Measurements from ENCODE around the gene GABRR2. TPM values are rescaled to one million over a fixed set of nuclear protein-coding genes. Genes with fewer than 3 reads are reported as not detected.
A peak's percentile ranks its signal among the peaks of the same experiment; 100 is the strongest.

Gene GABRR2
- total RNA-seq, 2 experiments from 2014 or later = 0.30 to 0.77 TPM

GRCh38 chr6:89284081-89284480 lies 31.0 kb downstream of the GABRR2 start:
- no peak overlapping the region for H3K27ac Mint-ChIP-seq
- H3K27me3 Mint-ChIP-seq = no peaks in the 10 kb centered on the region
- no peak for DNase-seq
- no peaks in the 10 kb centered on the region for H3K9me3 Mint-ChIP-seq
- H3K4me3 Mint-ChIP-seq = no peak overlapping the region
- peaks cover 5% of the 10 kb centered on the region for H3K4me1 Mint-ChIP-seq
- H3K36me3 Mint-ChIP-seq (ENCODE audit: low read depth) = no peaks in the 10 kb centered on the region
- ChIA-PET POLR2A (no interaction called here), CTCF (interaction anchor here (0.5 to 1.1 kb wide), 2 partner anchors 161 to 183 kb away, joined by 3 read pairs; no protein-coding TSS in a partner anchor)

GRCh38 chr6:89282749-89283148 lies 32.4 kb downstream of the GABRR2 start:
- ChIA-PET POLR2A (no interaction called here), CTCF (interaction anchor here (0.5 kb wide), 1 partner anchor 328 kb away, joined by 3 read pairs; no protein-coding TSS in a partner anchor)
- H3K9me3 Mint-ChIP-seq = no peaks in the 10 kb centered on the region
- no peak overlapping the region for H3K4me3 Mint-ChIP-seq
- no peak overlapping the region for H3K27ac Mint-ChIP-seq
- H3K27me3 Mint-ChIP-seq = no peaks in the 10 kb centered on the region
- H3K4me1 Mint-ChIP-seq = peaks cover 3% of the 10 kb centered on the region
- no peaks in the 10 kb centered on the region for H3K36me3 Mint-ChIP-seq (ENCODE audit: low read depth)
- DNase-seq = no peak

GRCh38 chr6:89281779-89282246 lies 33.3 kb downstream of the GABRR2 start:
- Mint-ChIP-seq H3K36me3 (ENCODE audit: low read depth) (no peaks in the 10 kb centered on the region), H3K27ac (no peak overlapping the region), H3K4me1 (peaks cover 2% of the 10 kb centered on the region), H3K9me3 (no peaks in the 10 kb centered on the region), H3K27me3 (peaks cover 3% of the 10 kb centered on the region), H3K4me3 (no peak overlapping the region)
- ChIA-PET CTCF (no interaction called here), POLR2A (no interaction called here)
- DNase-seq = peak; percentile 52

GRCh38 chr6:89278956-89279355 lies 36.1 kb downstream of the GABRR2 start:
- POLR2A ChIA-PET = no interaction called here
- Mint-ChIP-seq H3K4me1 (peaks cover 2% of the 10 kb centered on the region), H3K9me3 (no peaks in the 10 kb centered on the region), H3K36me3 (ENCODE audit: low read depth) (no peaks in the 10 kb centered on the region), H3K27ac (no peak overlapping the region), H3K4me3 (no peak overlapping the region), H3K27me3 (peaks cover 3% of the 10 kb centered on the region)
- no peak for DNase-seq
- CTCF ChIA-PET = interaction anchor here (1.1 kb wide), 1 partner anchor 15 kb away, joined by 3 read pairs; no protein-coding TSS in a partner anchor

DNA sequence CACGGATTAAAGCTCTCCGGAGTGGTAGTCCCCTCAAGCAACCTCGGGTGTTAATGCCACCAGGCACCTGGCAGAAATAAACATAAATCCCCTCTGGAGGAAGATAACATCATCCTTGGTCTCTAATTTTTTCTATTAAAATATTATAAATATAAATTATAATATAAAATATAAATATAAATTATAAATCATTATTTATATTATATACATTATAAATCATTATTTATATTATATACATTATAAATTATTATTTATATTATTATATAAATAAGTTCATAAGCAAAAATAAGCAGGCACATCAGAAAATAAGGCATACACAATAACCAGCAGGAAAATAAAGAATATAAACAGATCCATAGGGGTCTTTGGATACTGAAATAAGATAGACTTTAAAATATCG lies 39.2 kb downstream of the GABRR2 start:
- H3K27ac Mint-ChIP-seq = no peak overlapping the region
- peaks cover under 1% of the 10 kb centered on the region for H3K4me1 Mint-ChIP-seq
- peaks cover 3% of the 10 kb centered on the region for H3K27me3 Mint-ChIP-seq
- POLR2A ChIA-PET = no interaction called here
- H3K9me3 Mint-ChIP-seq = no peaks in the 10 kb centered on the region
- H3K36me3 Mint-ChIP-seq (ENCODE audit: low read depth) = no peaks in the 10 kb centered on the region
- CTCF ChIA-PET = no interaction called here
- DNase-seq = no peak
- no peak overlapping the region for H3K4me3 Mint-ChIP-seq

- Mint-ChIP-seq H3K4me1 (peaks cover 2% of the 10 kb centered on the region), H3K9me3 (no peaks in the 10 kb centered on the region), H3K36me3 (ENCODE audit: low read depth) (no peaks in the 10 kb centered on the region), H3K27me3 (peaks cover 3% of the 10 kb centered on the region), H3K27ac (no peak overlapping the region), H3K4me3 (no peak overlapping the region)
- CTCF ChIA-PET = no interaction called here
- DNase-seq = no peak
- POLR2A ChIA-PET = no interaction called here
Measured at GRCh38 chr6:89273816-89274215, 41.3 kb downstream of the GABRR2 start.

DNA sequence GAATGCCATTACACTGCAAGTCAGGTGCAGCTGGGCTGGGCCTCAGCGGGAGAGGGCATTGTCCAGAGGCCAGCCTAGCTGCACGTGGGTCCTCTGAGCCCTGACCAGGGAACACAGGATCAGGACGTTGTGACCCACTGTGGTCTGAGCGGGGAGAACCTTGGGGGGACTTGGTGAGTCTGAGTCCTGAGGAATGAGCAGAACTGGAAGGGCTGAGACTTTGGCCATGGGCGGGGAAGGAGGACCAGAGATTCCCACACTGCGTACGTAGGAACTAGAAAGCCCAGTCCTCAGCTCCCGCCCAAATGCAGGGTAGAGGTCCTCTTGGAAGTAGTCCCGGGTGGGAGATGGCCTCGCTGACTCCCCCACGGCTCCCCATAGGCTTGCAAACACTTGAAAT lies 42.5 kb downstream of the GABRR2 start:
- Mint-ChIP-seq H3K9me3 (no peaks in the 10 kb centered on the region), H3K27me3 (peaks cover 3% of the 10 kb centered on the region), H3K4me1 (peaks cover 2% of the 10 kb centered on the region), H3K36me3 (ENCODE audit: low read depth) (no peaks in the 10 kb centered on the region), H3K4me3 (no peak overlapping the region), H3K27ac (no peak overlapping the region)
- DNase-seq = no peak
- CTCF ChIA-PET = no interaction called here
- POLR2A ChIA-PET = no interaction called here

DNA sequence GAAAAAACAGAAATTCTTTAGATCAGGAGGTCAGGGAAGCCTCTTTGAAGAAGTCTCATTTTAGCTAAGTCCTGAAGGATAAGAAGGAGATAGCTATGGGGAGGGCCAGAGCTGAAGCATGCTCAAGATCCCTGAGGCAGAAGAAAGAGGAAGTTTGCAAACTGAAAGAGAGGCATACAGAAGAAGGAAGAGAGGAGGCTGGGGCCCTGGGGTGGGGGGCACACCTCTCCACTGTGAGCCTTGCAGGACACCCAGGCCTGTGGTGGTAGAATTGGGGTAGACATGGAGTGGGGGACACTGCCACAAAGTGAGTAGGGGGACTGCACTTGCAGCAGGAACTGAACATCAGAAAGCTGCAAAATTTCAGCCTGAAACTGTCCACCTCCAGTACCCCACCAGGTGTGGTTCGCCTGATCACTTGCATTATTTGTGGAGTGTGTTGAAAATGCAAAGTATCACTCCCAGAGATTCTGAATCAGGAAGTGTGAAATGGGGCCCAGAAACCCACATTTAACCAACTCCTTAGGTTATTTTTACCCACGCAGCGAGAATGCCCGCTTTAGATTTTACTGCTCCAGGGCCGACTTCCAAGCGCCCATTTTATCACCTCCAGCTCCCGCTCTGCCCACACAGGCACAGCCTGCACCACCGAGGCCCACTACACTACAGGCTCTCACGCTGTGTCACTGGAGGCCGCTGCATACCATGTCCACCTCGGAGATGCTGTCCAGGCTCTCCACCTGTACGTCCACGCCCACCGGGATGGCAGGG lies 44.0 kb downstream of the GABRR2 start:
- POLR2A ChIA-PET = no interaction called here

DNA sequence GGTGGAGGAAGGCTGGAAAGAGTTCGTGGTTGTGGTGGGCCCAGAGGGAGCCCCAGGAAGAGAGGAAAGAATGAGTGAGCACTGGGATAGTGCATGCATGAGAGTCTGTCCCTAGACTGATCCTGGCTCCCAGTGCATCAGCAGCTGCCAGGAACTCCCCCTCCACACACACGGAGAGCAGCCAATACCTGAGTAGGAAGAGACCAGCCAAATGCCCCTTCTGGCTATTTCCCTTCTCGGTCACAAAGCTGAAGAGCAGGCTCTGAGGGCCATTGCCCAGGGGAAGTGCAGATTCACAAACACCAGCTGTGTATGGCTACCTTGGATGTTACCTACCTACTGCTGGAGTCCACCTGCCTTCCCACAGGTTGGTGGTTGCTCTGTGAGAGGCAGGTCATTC lies 45.1 kb downstream of the GABRR2 start:
- POLR2A ChIA-PET = no interaction called here
- peaks cover 2% of the 10 kb centered on the region for H3K27me3 Mint-ChIP-seq
- H3K4me3 Mint-ChIP-seq = no peak overlapping the region
- H3K4me1 Mint-ChIP-seq = peaks cover 2% of the 10 kb centered on the region
- no peak for DNase-seq
- H3K36me3 Mint-ChIP-seq (ENCODE audit: low read depth) = no peaks in the 10 kb centered on the region
- no peak overlapping the region for H3K27ac Mint-ChIP-seq
- no peaks in the 10 kb centered on the region for H3K9me3 Mint-ChIP-seq
- CTCF ChIA-PET = interaction anchor here (1.0 kb wide), 1 partner anchor 102 kb away, joined by 3 read pairs; no protein-coding TSS in a partner anchor

More for the DNA sequence above, 44.0 kb downstream of the GABRR2 start:
- H3K36me3 Mint-ChIP-seq (ENCODE audit: low read depth) = no peaks in the 10 kb centered on the region
- H3K27ac Mint-ChIP-seq = no peak overlapping the region
- no peaks in the 10 kb centered on the region for H3K9me3 Mint-ChIP-seq
- no peaks in the 10 kb centered on the region for H3K27me3 Mint-ChIP-seq
- peaks cover 2% of the 10 kb centered on the region for H3K4me1 Mint-ChIP-seq
- CTCF ChIA-PET = interaction anchor here (1.2 kb wide), 1 partner anchor 29 kb away, joined by 3 read pairs; no protein-coding TSS in a partner anchor
- no peak for DNase-seq
- no peak overlapping the region for H3K4me3 Mint-ChIP-seq

DNA sequence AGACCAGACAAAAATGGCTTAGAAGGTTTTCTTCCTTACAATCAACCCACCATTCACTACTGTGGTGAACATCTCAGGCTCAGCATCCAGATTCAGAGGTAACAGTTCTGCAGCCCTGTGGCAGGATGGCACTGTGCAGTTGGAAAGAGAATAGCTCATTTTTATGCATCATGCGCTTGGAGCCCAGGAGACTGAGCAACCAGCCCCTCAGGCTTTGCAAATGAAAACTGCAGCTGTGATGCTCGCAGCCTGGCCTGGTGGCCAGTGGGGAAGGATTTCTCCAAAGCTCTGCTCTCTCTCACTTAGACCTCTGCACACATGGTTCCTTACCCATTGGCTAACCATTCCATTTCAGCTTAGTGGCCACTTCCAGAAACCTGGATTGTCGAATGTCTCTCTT lies 45.8 kb downstream of the GABRR2 start:
- CTCF ChIA-PET = interaction anchor here (1.0 kb wide), 1 partner anchor 103 kb away, joined by 3 read pairs; no protein-coding TSS in a partner anchor
- no peak overlapping the region for H3K27ac Mint-ChIP-seq
- peaks cover 2% of the 10 kb centered on the region for H3K27me3 Mint-ChIP-seq
- no peaks in the 10 kb centered on the region for H3K36me3 Mint-ChIP-seq (ENCODE audit: low read depth)
- H3K9me3 Mint-ChIP-seq = no peaks in the 10 kb centered on the region
- no peak for DNase-seq
- POLR2A ChIA-PET = no interaction called here
- H3K4me3 Mint-ChIP-seq = no peak overlapping the region
- peaks cover 2% of the 10 kb centered on the region for H3K4me1 Mint-ChIP-seq

DNA sequence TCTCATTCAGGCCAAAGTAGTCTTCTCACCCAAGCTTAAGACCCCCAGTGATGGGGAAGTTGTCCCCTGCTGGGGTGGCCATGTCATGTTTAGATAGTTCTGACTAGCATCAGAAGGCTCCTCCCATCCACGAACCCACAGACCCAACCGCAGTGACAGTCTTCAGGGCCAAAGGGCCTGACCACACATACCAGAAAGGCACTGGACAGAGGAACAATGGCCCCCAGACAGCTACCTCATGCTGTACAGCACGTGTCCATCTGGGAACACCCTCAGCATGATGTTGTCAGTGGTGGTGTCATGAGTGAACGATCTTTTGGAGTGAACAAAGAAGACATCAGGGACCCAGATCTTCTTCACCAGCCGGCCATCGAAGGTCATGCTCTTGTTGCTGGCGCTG lies 46.3 kb downstream of the GABRR2 start:
- ChIA-PET CTCF (interaction anchor here (1.0 kb wide), 1 partner anchor 103 kb away, joined by 3 read pairs; no protein-coding TSS in a partner anchor), POLR2A (no interaction called here)
- DNase-seq = no peak
- no peaks in the 10 kb centered on the region for H3K9me3 Mint-ChIP-seq
- no peak overlapping the region for H3K27ac Mint-ChIP-seq
- H3K4me3 Mint-ChIP-seq = no peak overlapping the region
- peaks cover 2% of the 10 kb centered on the region for H3K4me1 Mint-ChIP-seq
- H3K27me3 Mint-ChIP-seq = peaks cover 2% of the 10 kb centered on the region
- H3K36me3 Mint-ChIP-seq (ENCODE audit: low read depth) = no peaks in the 10 kb centered on the region

- no peaks in the 10 kb centered on the region for H3K9me3 Mint-ChIP-seq
- H3K27ac Mint-ChIP-seq = no peak overlapping the region
- H3K4me3 Mint-ChIP-seq = no peak overlapping the region
- DNase-seq = no peak
- H3K36me3 Mint-ChIP-seq (ENCODE audit: low read depth) = no peaks in the 10 kb centered on the region
- H3K4me1 Mint-ChIP-seq = peaks cover 2% of the 10 kb centered on the region
- CTCF ChIA-PET = no interaction called here
- peaks cover 2% of the 10 kb centered on the region for H3K27me3 Mint-ChIP-seq
- POLR2A ChIA-PET = no interaction called here
Measured at GRCh38 chr6:89267918-89268317, 47.2 kb downstream of the GABRR2 start.

DNA sequence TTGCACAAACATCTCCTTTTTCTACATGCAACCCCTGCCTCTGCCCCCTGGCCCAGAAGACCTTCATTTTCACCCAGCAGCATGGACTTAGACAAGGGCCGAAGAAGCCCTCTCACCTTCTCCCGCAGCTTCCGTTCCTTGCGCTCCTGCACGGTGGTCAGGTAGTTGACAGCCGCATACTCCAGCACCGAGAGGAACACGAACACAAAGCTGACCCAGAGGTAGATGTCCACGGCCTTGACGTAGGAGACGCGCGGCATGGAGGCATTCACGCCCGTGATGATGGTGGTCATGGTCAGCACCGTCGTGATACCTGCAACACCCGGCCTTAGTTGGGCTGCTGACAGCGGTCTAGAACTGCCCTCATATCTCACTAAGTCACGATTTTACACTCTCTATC lies 50.8 kb downstream of the GABRR2 start:
- H3K4me3 Mint-ChIP-seq = no peak overlapping the region
- DNase-seq = no peak
- H3K4me1 Mint-ChIP-seq = no peaks in the 10 kb centered on the region
- peaks cover 2% of the 10 kb centered on the region for H3K27me3 Mint-ChIP-seq
- no peaks in the 10 kb centered on the region for H3K36me3 Mint-ChIP-seq (ENCODE audit: low read depth)
- H3K27ac Mint-ChIP-seq = peak overlapping the region; percentile 21
- ChIA-PET POLR2A (no interaction called here), CTCF (no interaction called here)
- H3K9me3 Mint-ChIP-seq = no peaks in the 10 kb centered on the region

GRCh38 chr6:89260832-89261231 lies 54.3 kb downstream of the GABRR2 start:
- Mint-ChIP-seq H3K27me3 (peaks cover 2% of the 10 kb centered on the region), H3K9me3 (no peaks in the 10 kb centered on the region), H3K36me3 (ENCODE audit: low read depth) (no peaks in the 10 kb centered on the region), H3K4me3 (no peak overlapping the region), H3K27ac (no peak overlapping the region), H3K4me1 (no peaks in the 10 kb centered on the region)
- no peak for DNase-seq
- CTCF ChIA-PET = no interaction called here
- POLR2A ChIA-PET = no interaction called here

Measured in activated CD4-positive, alpha-beta T cell treated with anti-CD3 and anti-CD28 coated beads, Interleukin-2, amount 10 ng/mL, durations not matched to agents 7 days and 5 days (primary cell).